Activated T-cell treated with anti-CD3 and anti-CD28 coated beads, Interleukin-2, amount 50 U/mL, for 72 hours (primary cell): Measurements from ENCODE around the gene LRRC49. TPM values are rescaled to one million over a fixed set of nuclear protein-coding genes. Genes with fewer than 3 reads are reported as not detected.

Experiments
- ATAC-seq, 2 donors: fragments of 150-1000 bp; cut with Tn5 transposase; replicated peaks in 1 of 2; 2 replicates each; pipeline ENCODE4 v1.10.0; 2021; ENCODE audit warnings: moderate library complexity in 2 of 2, mild to moderate bottlenecking in 1 of 2
- DNase-seq, 2 donors: peaks; one replicate each; pipeline ENCODE4 v3.0.0; 2021 to 2022; ENCODE audit warnings: mixed read lengths in 1 of 2
- H3K27ac Mint-ChIP-seq: one replicate; pipeline ENCODE4 v1.8.0; 2022; ENCODE audit warnings: mild to moderate bottlenecking, moderate library complexity, mixed read lengths
- H3K27me3 Mint-ChIP-seq: one replicate; pipeline ENCODE4 v1.8.0; 2022; ENCODE audit warnings: low read depth, mixed read lengths
- H3K36me3 Mint-ChIP-seq, 2 donors: one replicate each; pipeline ENCODE4 v1.8.0; 2022; ENCODE audit warnings: mixed read lengths in 2 of 2, mild to moderate bottlenecking in 1 of 2; ENCODE audit not compliant: insufficient read depth in 2 of 2
- H3K4me1 Mint-ChIP-seq: one replicate; pipeline ENCODE4 v1.8.0; 2022; ENCODE audit warnings: low read depth, mixed read lengths
- H3K4me3 Mint-ChIP-seq, 2 donors: one replicate each; pipeline ENCODE4 v1.8.0; 2022; ENCODE audit warnings: mild to moderate bottlenecking in 2 of 2, mixed read lengths in 2 of 2, moderate library complexity in 2 of 2
- H3K9me3 Mint-ChIP-seq, 2 donors: one replicate each; pipeline ENCODE4 v1.8.0; 2022; ENCODE audit warnings: mixed read lengths in 2 of 2
- total RNA-seq, 2 donors: library from RNA; stranded (reverse); gene quantifications; one replicate each; pipeline ENCODE4 v1.2.3, GENCODE V29; 2022

Gene LRRC49
- total RNA-seq, 2 donors from 2014 or later: 0.41 to 2.2 TPM

DNA sequence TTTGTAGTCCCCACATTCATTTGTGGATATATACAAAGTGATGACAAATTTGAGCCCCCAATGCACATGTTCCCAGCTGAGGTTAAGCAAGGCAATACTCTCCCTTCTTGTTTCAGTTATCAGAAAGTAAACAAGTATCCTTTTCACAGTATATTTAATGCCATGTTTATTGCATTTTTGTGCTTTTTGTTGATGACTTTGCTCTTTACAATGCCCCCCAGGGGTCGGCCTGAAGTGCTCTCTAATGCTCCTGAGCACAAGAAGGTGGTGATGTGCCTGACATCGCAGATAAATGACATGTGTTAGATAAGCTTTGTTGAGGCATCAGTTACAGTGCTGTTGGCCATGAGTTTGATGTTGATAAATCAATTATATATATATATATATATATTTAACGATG, 165.0 kb downstream of the LRRC49 start:
- H3K9me3 Mint-ChIP-seq: no peaks in the 10 kb centered on the region
- ATAC-seq (no peak), DNase-seq (no peak)
- peaks cover 29% of the 10 kb centered on the region for H3K27me3 Mint-ChIP-seq
- H3K36me3 Mint-ChIP-seq: peaks cover 0 to 3% of the 10 kb centered on the region in 2 donors
- H3K27ac Mint-ChIP-seq: no peak overlapping the region
- no peak overlapping the region for H3K4me3 Mint-ChIP-seq
- H3K4me1 Mint-ChIP-seq: no peaks in the 10 kb centered on the region

GRCh38 chr15:71060983-71061382, 168.4 kb downstream of the LRRC49 start:
- H3K4me1 Mint-ChIP-seq: no peaks in the 10 kb centered on the region

DNA sequence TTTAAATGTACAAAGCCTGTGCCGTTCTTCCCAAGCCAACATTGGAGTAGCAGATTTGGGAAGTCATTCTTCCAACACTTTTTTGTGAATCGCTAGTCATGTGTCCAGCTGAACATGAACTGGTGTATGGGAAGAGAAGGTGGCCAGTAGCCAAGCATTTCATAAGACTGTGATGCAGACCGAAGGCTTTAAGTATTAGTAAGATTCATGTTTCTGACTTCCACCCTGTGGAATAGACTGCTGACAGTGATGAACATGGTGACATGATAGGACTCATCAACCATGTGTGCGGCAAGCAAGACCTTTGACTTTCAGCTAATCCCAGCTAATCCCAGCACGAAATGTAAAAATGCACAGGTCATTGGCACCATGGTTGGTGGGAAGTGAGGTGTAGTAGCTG, 174.4 kb downstream of the LRRC49 start:
- Mint-ChIP-seq H3K27ac (no peak overlapping the region), H3K9me3 (no peaks in the 10 kb centered on the region), H3K4me1 (no peaks in the 10 kb centered on the region), H3K27me3 (peaks cover 8% of the 10 kb centered on the region), H3K4me3 (no peak overlapping the region), H3K36me3 (no peaks in the 10 kb centered on the region)
- DNase-seq (no peak), ATAC-seq (no peak)

More at GRCh38 chr15:71060983-71061382, 168.4 kb downstream of the LRRC49 start:
- H3K36me3 Mint-ChIP-seq: peaks cover 0 to 1% of the 10 kb centered on the region in 2 donors
- ATAC-seq (no peak), DNase-seq (no peak)
- no peak overlapping the region for H3K27ac Mint-ChIP-seq
- H3K9me3 Mint-ChIP-seq: no peaks in the 10 kb centered on the region
- peaks cover 25% of the 10 kb centered on the region for H3K27me3 Mint-ChIP-seq
- no peak overlapping the region for H3K4me3 Mint-ChIP-seq

- H3K36me3 Mint-ChIP-seq: no peaks in the 10 kb centered on the region
- no peak overlapping the region for H3K27ac Mint-ChIP-seq
- ATAC-seq: no peak
- H3K4me3 Mint-ChIP-seq: no peak overlapping the region
- peaks cover 0 to 3% of the 10 kb centered on the region in 2 donors for H3K9me3 Mint-ChIP-seq
- no peak for DNase-seq
- no peaks in the 10 kb centered on the region for H3K4me1 Mint-ChIP-seq
- H3K27me3 Mint-ChIP-seq: no peaks in the 10 kb centered on the region
These were observed 177.1 kb downstream of the LRRC49 start for GRCh38 chr15:71069693-71070092.

DNA sequence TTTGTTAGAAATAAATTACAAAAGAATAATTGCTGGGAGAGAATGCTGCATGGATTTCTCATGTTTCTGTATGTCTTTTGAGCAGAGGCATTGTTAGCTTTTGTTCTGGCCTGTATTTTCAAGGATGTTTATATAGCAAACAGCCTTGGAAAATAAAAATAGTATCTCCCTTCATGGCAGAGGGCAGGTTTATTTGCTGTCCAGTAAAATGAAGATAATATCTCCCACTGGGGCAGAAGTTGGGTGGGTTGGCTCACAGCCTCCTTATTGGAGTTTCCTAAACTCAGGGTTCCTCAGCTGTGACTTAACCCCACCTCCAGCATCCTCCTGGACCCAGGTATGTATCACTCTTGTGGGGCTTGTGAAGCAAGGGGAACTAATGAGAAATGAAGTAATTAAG, 178.9 kb downstream of the LRRC49 start:
- no peak overlapping the region for H3K27ac Mint-ChIP-seq
- DNase-seq (no peak), ATAC-seq (no peak)
- no peaks in the 10 kb centered on the region for H3K27me3 Mint-ChIP-seq
- H3K9me3 Mint-ChIP-seq: peaks cover 0 to 3% of the 10 kb centered on the region in 2 donors
- no peaks in the 10 kb centered on the region for H3K36me3 Mint-ChIP-seq
- no peak overlapping the region for H3K4me3 Mint-ChIP-seq
- no peaks in the 10 kb centered on the region for H3K4me1 Mint-ChIP-seq

GRCh38 chr15:71072423-71072822, 179.8 kb downstream of the LRRC49 start:
- no peaks in the 10 kb centered on the region for H3K4me1 Mint-ChIP-seq
- no peak overlapping the region for H3K4me3 Mint-ChIP-seq
- no peaks in the 10 kb centered on the region for H3K27me3 Mint-ChIP-seq
- DNase-seq: no peak
- peaks cover 0 to 3% of the 10 kb centered on the region in 2 donors for H3K9me3 Mint-ChIP-seq
- no peaks in the 10 kb centered on the region for H3K36me3 Mint-ChIP-seq
- H3K27ac Mint-ChIP-seq: no peak overlapping the region
- ATAC-seq: no peak

DNA sequence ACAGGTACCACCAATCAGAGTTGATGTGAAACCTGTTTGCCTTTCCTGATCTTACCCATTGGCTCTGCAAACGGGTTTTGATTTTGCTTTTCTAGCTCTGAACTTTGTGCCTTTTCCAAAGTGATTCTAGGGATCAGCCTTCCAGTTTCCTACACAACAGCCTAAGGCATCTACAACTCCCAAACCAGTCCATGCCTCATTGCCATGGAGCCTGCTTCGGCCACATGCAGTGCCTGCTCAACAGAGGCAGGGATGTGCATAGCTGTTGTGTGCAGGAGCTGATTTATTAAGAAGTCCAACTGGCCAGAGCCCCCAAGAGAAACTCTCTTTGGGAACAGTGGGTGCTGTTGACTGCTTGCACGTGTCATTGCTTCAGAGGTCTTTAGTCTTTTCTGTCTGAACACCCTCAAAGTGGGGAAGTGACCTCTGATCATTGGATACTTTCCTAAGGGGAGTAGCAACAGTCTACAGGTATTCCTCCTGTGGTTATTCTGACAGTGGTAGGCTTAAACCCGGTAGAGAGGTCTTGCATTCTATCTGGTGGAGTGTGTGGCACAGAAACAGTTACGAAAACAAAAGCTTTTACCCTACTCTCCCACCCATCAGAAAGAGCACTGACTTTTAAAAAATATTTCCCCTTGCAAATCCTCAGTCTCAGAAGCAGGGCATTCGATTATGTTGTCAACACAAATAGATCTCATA, 186.0 kb downstream of the LRRC49 start:
- DNase-seq (no peak), ATAC-seq (no peak)
- H3K27me3 Mint-ChIP-seq: peaks cover 9% of the 10 kb centered on the region
- H3K36me3 Mint-ChIP-seq: no peaks in the 10 kb centered on the region
- no peak overlapping the region for H3K4me3 Mint-ChIP-seq
- H3K27ac Mint-ChIP-seq: no peak overlapping the region
- H3K9me3 Mint-ChIP-seq: peaks cover 0 to 4% of the 10 kb centered on the region in 2 donors
- H3K4me1 Mint-ChIP-seq: no peaks in the 10 kb centered on the region

GRCh38 chr15:71079208-71080044, 186.8 kb downstream of the LRRC49 start:
- Mint-ChIP-seq H3K27ac (no peak overlapping the region), H3K4me3 (no peak overlapping the region), H3K27me3 (peaks cover 9% of the 10 kb centered on the region), H3K4me1 (no peaks in the 10 kb centered on the region), H3K36me3 (no peaks in the 10 kb centered on the region), H3K9me3 (peaks cover 0 to 2% of the 10 kb centered on the region in 2 donors)
- ATAC-seq (no peak), DNase-seq (no peak)

DNA sequence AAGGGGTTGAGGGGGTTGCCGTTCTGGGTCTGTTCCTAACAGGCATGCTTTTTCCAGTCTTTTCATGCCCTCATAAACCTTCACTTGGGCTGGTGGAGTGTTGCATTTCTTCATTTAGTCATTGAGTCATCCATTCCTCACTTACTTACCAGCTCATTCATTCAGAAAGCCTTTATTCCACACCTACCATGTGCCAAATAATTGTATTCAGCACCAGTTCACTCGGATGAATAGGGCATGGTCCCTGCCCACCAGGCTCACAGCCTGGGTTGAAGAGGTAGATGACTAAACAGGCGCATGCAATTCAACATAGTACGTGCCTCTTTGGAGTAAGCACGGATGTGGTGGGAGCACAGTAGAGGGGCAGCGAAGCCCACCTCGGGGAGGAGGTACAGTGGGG, 187.5 kb downstream of the LRRC49 start:
- H3K4me3 Mint-ChIP-seq: no peak overlapping the region

DNA sequence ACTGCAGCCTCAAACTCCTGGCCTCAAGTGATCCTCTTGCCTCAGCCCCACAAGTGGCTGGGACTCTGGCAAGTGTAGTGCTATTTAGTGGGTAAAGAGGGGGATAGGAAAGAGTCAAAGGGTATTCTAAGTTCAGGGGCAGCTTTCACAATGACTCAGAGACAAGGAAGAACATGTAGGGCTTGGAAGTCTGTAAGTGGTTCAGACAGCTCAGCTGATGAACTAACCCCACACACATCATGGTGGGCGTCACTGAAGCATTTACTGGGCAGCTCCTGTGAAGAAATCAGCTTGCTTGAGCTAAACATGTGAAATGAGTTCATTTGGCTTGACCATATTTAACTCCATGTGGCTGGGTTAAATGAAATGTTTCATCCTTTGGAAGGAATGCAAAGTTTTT, 188.1 kb downstream of the LRRC49 start:
- ATAC-seq: no peak
- Mint-ChIP-seq H3K27ac (no peak overlapping the region), H3K27me3 (peaks cover 9% of the 10 kb centered on the region), H3K4me3 (no peak overlapping the region), H3K36me3 (no peaks in the 10 kb centered on the region), H3K9me3 (peaks cover 0 to 2% of the 10 kb centered on the region in 2 donors), H3K4me1 (no peaks in the 10 kb centered on the region)
- DNase-seq: no peak

More for the DNA sequence above, 187.5 kb downstream of the LRRC49 start:
- Mint-ChIP-seq H3K9me3 (peaks cover 0 to 2% of the 10 kb centered on the region in 2 donors), H3K27me3 (peaks cover 9% of the 10 kb centered on the region), H3K27ac (no peak overlapping the region), H3K4me1 (no peaks in the 10 kb centered on the region), H3K36me3 (no peaks in the 10 kb centered on the region)
- ATAC-seq (no peak), DNase-seq (no peak)

DNA sequence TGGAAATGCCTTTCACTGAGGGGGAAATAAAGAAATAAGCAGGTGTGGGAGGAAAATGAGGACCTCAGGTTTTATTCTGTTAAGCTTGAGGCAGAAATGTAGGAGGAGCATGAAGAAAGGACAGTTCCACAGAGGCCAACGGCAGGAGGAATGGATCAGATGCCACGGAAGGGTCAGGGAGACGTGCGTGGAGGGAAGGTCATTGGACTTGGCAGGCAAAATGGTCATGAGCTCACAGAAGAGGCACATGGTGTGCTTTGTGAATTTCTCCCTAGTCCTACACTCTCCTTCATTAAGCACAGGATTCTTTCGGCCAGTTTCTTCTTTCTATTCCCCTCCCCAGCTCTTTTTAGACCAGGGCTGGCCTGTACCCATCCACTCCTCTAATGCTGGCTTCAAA, 190.2 kb downstream of the LRRC49 start:
- no peaks in the 10 kb centered on the region for H3K36me3 Mint-ChIP-seq
- H3K4me3 Mint-ChIP-seq: no peak overlapping the region
- peaks cover 0 to 3% of the 10 kb centered on the region in 2 donors for H3K9me3 Mint-ChIP-seq
- DNase-seq (no peak), ATAC-seq (no peak)
- H3K27ac Mint-ChIP-seq: no peak overlapping the region
- no peaks in the 10 kb centered on the region for H3K4me1 Mint-ChIP-seq
- H3K27me3 Mint-ChIP-seq: peaks cover 9% of the 10 kb centered on the region

- no peak overlapping the region for H3K27ac Mint-ChIP-seq
These were observed 190.7 kb downstream of the LRRC49 start for GRCh38 chr15:71083349-71083748.

DNA sequence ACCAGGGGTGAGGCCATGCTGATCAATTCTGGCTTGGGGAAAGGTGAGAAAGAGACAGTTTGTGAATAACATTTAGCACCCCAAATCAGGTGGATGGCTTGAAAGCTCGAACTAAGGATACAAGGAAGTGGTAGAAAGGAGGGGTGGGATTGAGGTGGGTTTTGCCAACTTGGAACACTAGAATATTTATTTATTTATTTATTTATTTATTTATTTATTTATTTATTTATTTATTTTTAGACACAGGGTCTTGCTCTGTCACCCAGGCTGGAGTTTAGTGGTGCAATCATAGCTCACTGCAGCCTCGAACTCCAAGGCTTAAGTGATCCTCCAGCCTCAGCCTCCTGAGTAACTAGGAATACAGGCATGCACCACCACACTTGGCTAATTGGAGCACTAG, 191.6 kb downstream of the LRRC49 start:
- no peaks in the 10 kb centered on the region for H3K4me1 Mint-ChIP-seq
- peaks cover 2 to 3% of the 10 kb centered on the region in 2 donors for H3K9me3 Mint-ChIP-seq
- no peak overlapping the region for H3K27ac Mint-ChIP-seq
- H3K4me3 Mint-ChIP-seq: no peak overlapping the region
- no peaks in the 10 kb centered on the region for H3K36me3 Mint-ChIP-seq
- no peak for DNase-seq
- no peak for ATAC-seq
- peaks cover 9% of the 10 kb centered on the region for H3K27me3 Mint-ChIP-seq

More at GRCh38 chr15:71083349-71083748, 190.7 kb downstream of the LRRC49 start:
- Mint-ChIP-seq H3K27me3 (peaks cover 9% of the 10 kb centered on the region), H3K4me1 (no peaks in the 10 kb centered on the region), H3K36me3 (no peaks in the 10 kb centered on the region), H3K4me3 (no peak overlapping the region), H3K9me3 (peaks cover 0 to 3% of the 10 kb centered on the region in 2 donors)
- ATAC-seq: no peak
- no peak for DNase-seq
